Activated CD4-positive, alpha-beta T cell treated with anti-CD3 and anti-CD28 coated beads, Interleukin-2, amount 10 ng/mL, durations not matched to agents 7 days and 5 days (primary cell): ENCODE data around the gene ST6GALNAC3. TPM values are rescaled to one million over a fixed set of nuclear protein-coding genes. Genes with fewer than 3 reads are reported as not detected.
"Not testable (repeated sequence)": the region's sequence is repeated elsewhere in the genome, so short reads cannot be mapped to it uniquely, and the experiment has no call there.

ENCODE experiments used
- CTCF ChIA-PET: fragments of 350-600 bp; sonication (Branson Sonifier 250); formaldehyde crosslinking; loops from one replicate; lab custom pipeline; 2021; ENCODE audit warnings: antibody characterized with exemption; lab: Charles Lee
- POLR2A ChIA-PET: fragments of 350-600 bp; sonication (Branson Sonifier 250); formaldehyde crosslinking; loops from one replicate; lab custom pipeline; 2021; ENCODE audit warnings: antibody characterized with exemption; lab: Charles Lee
- DNase-seq: peaks from one replicate; pipeline ENCODE4 v3.0.0-alpha.2; 2020
- H3K27ac Mint-ChIP-seq: one replicate; pipeline ENCODE4 v1.8.0; 2021; ENCODE audit warnings: mild to moderate bottlenecking, moderate library complexity, mixed read lengths
- H3K27me3 Mint-ChIP-seq: one replicate; pipeline ENCODE4 v1.8.0; 2021; ENCODE audit warnings: mixed read lengths
- H3K36me3 Mint-ChIP-seq: one replicate; pipeline ENCODE4 v1.8.0; 2021; ENCODE audit warnings: low read depth, mixed read lengths
- H3K4me1 Mint-ChIP-seq: one replicate; pipeline ENCODE4 v1.8.0; 2021; ENCODE audit warnings: mixed read lengths
- H3K4me3 Mint-ChIP-seq: one replicate; pipeline ENCODE4 v1.8.0; 2021; ENCODE audit warnings: mild to moderate bottlenecking, moderate library complexity, mixed read lengths
- H3K9me3 Mint-ChIP-seq: one replicate; pipeline ENCODE4 v1.8.0; 2021; ENCODE audit warnings: mixed read lengths
- total RNA-seq, 2 experiments: library from RNA; stranded (reverse); gene quantifications; one replicate each; pipeline ENCODE4 v1.2.3, GENCODE V29; 2021

Gene ST6GALNAC3
- under 1 TPM; 0.02 to 0.25 TPM for total RNA-seq

GRCh38 chr1:76074321-76075187 lies at the start of gene ST6GALNAC3:
Gene ST6GALNAC3, plus strand, starts transcription at chr1:76074746.
- DNase-seq: peak; percentile 75
- ChIA-PET CTCF (interaction anchor here (1.0 kb wide), 1 partner anchor 46 kb away, joined by 3 read pairs; no protein-coding TSS in a partner anchor), POLR2A (no interaction called here)
- peaks cover 17% of the 10 kb centered on the region for H3K4me1 Mint-ChIP-seq
- no peaks in the 10 kb centered on the region for H3K9me3 Mint-ChIP-seq
- no peaks in the 10 kb centered on the region for H3K36me3 Mint-ChIP-seq
- peak within 1 kb of the TSS; percentile 78 for H3K4me3 Mint-ChIP-seq
- H3K27me3 Mint-ChIP-seq: no peaks in the 10 kb centered on the region
- peak within 1 kb of the TSS; percentile 79 for H3K27ac Mint-ChIP-seq

GRCh38 chr1:76027341-76027740 lies 47.2 kb upstream of the ST6GALNAC3 start:
- H3K36me3 Mint-ChIP-seq: no peaks in the 10 kb centered on the region

GRCh38 chr1:76029331-76029730 lies 45.2 kb upstream of the ST6GALNAC3 start:
- DNase-seq: no peak
- ChIA-PET CTCF (no interaction called here), POLR2A (no interaction called here)
- H3K27me3 Mint-ChIP-seq: peaks cover 3% of the 10 kb centered on the region
- H3K9me3 Mint-ChIP-seq: no peaks in the 10 kb centered on the region
- H3K4me3 Mint-ChIP-seq: no peak overlapping the region
- peaks cover 5% of the 10 kb centered on the region for H3K4me1 Mint-ChIP-seq
- H3K27ac Mint-ChIP-seq: no peak overlapping the region
- no peaks in the 10 kb centered on the region for H3K36me3 Mint-ChIP-seq

More at GRCh38 chr1:76027341-76027740, 47.2 kb upstream of the ST6GALNAC3 start:
- Mint-ChIP-seq H3K4me1 (peaks cover 16% of the 10 kb centered on the region), H3K27ac (no peak overlapping the region), H3K27me3 (peaks cover 3% of the 10 kb centered on the region), H3K4me3 (no peak overlapping the region), H3K9me3 (no peaks in the 10 kb centered on the region)
- no peak for DNase-seq
- ChIA-PET POLR2A (no interaction called here), CTCF (no interaction called here)

GRCh38 chr1:76031496-76031895 lies 43.0 kb upstream of the ST6GALNAC3 start:
- Mint-ChIP-seq H3K9me3 (no peaks in the 10 kb centered on the region), H3K4me1 (no peaks in the 10 kb centered on the region), H3K36me3 (no peaks in the 10 kb centered on the region), H3K27ac (no peak overlapping the region), H3K4me3 (no peak overlapping the region), H3K27me3 (peaks cover 7% of the 10 kb centered on the region)
- CTCF ChIA-PET: no interaction called here
- POLR2A ChIA-PET: no interaction called here
- no peak for DNase-seq

GRCh38 chr1:76033800-76034475 lies 40.6 kb upstream of the ST6GALNAC3 start:
- Mint-ChIP-seq H3K4me1 (no peaks in the 10 kb centered on the region), H3K27me3 (peaks cover 8% of the 10 kb centered on the region), H3K27ac (no peak overlapping the region), H3K9me3 (no peaks in the 10 kb centered on the region), H3K4me3 (no peak overlapping the region), H3K36me3 (no peaks in the 10 kb centered on the region)
- DNase-seq: no peak
- ChIA-PET CTCF (no interaction called here), POLR2A (no interaction called here)

- H3K9me3 Mint-ChIP-seq: no peaks in the 10 kb centered on the region
- H3K27ac Mint-ChIP-seq: no peak overlapping the region
- H3K36me3 Mint-ChIP-seq: no peaks in the 10 kb centered on the region
- H3K4me3 Mint-ChIP-seq: no peak overlapping the region
- peaks cover 8% of the 10 kb centered on the region for H3K27me3 Mint-ChIP-seq
- CTCF ChIA-PET: no interaction called here
- H3K4me1 Mint-ChIP-seq: no peaks in the 10 kb centered on the region
- POLR2A ChIA-PET: no interaction called here
- DNase-seq: no peak
These were observed 39.5 kb upstream of the ST6GALNAC3 start for GRCh38 chr1:76035053-76035452.

- Mint-ChIP-seq H3K4me1 (no peaks in the 10 kb centered on the region), H3K4me3 (no peak overlapping the region), H3K36me3 (no peaks in the 10 kb centered on the region), H3K27ac (no peak overlapping the region), H3K27me3 (peaks cover 6% of the 10 kb centered on the region), H3K9me3 (no peaks in the 10 kb centered on the region)
- ChIA-PET POLR2A (no interaction called here), CTCF (no interaction called here)
- DNase-seq: no peak
These were observed 37.2 kb upstream of the ST6GALNAC3 start for GRCh38 chr1:76037324-76037723.

GRCh38 chr1:76038287-76039004 lies 36.1 kb upstream of the ST6GALNAC3 start:
- no peaks in the 10 kb centered on the region for H3K36me3 Mint-ChIP-seq
- H3K27ac Mint-ChIP-seq: no peak overlapping the region
- POLR2A ChIA-PET: no interaction called here
- no peak for DNase-seq
- H3K9me3 Mint-ChIP-seq: no peaks in the 10 kb centered on the region
- H3K4me1 Mint-ChIP-seq: no peaks in the 10 kb centered on the region
- CTCF ChIA-PET: interaction anchor here (1.5 kb wide), 1 partner anchor 17 kb away, joined by 3 read pairs; no protein-coding TSS in a partner anchor
- no peak overlapping the region for H3K4me3 Mint-ChIP-seq
- H3K27me3 Mint-ChIP-seq: peaks cover 6% of the 10 kb centered on the region

- Mint-ChIP-seq H3K4me1 (no peaks in the 10 kb centered on the region), H3K36me3 (no peaks in the 10 kb centered on the region), H3K27ac (no peak overlapping the region), H3K9me3 (no peaks in the 10 kb centered on the region), H3K27me3 (peaks cover under 1% of the 10 kb centered on the region), H3K4me3 (no peak overlapping the region)
- no peak for DNase-seq
- CTCF ChIA-PET: no interaction called here
- POLR2A ChIA-PET: no interaction called here
These were observed 28.4 kb upstream of the ST6GALNAC3 start for GRCh38 chr1:76046149-76046548.

- H3K4me3 Mint-ChIP-seq: no peak overlapping the region
- CTCF ChIA-PET: no interaction called here
These were observed 26.3 kb upstream of the ST6GALNAC3 start for GRCh38 chr1:76048219-76048618.

GRCh38 chr1:76048926-76049325 lies 25.6 kb upstream of the ST6GALNAC3 start:
- Mint-ChIP-seq H3K27ac (no peak overlapping the region), H3K27me3 (peaks cover 6% of the 10 kb centered on the region), H3K4me1 (peaks cover 8% of the 10 kb centered on the region), H3K9me3 (no peaks in the 10 kb centered on the region), H3K36me3 (no peaks in the 10 kb centered on the region), H3K4me3 (no peak overlapping the region)
- DNase-seq: no peak
- ChIA-PET CTCF (no interaction called here), POLR2A (no interaction called here)

More at GRCh38 chr1:76048219-76048618, 26.3 kb upstream of the ST6GALNAC3 start:
- POLR2A ChIA-PET: no interaction called here
- Mint-ChIP-seq H3K27me3 (peaks cover 6% of the 10 kb centered on the region), H3K9me3 (no peaks in the 10 kb centered on the region), H3K27ac (no peak overlapping the region), H3K4me1 (peaks cover 7% of the 10 kb centered on the region), H3K36me3 (no peaks in the 10 kb centered on the region)
- no peak for DNase-seq

- ChIA-PET POLR2A (no interaction called here), CTCF (no interaction called here)
- H3K9me3 Mint-ChIP-seq: no peaks in the 10 kb centered on the region
- H3K27ac Mint-ChIP-seq: no peak overlapping the region
- no peak for DNase-seq
- no peak overlapping the region for H3K4me3 Mint-ChIP-seq
- H3K27me3 Mint-ChIP-seq: peaks cover 6% of the 10 kb centered on the region
- H3K4me1 Mint-ChIP-seq: peaks cover 12% of the 10 kb centered on the region
- no peaks in the 10 kb centered on the region for H3K36me3 Mint-ChIP-seq
These were observed 25.0 kb upstream of the ST6GALNAC3 start for GRCh38 chr1:76049498-76049897.

- peaks cover 12% of the 10 kb centered on the region for H3K4me1 Mint-ChIP-seq
- CTCF ChIA-PET, POLR2A ChIA-PET, H3K36me3 Mint-ChIP-seq, DNase-seq, H3K27me3 Mint-ChIP-seq, H3K4me3 Mint-ChIP-seq, H3K9me3 Mint-ChIP-seq, H3K27ac Mint-ChIP-seq: not testable (repeated sequence)
These were observed 24.5 kb upstream of the ST6GALNAC3 start for GRCh38 chr1:76050073-76050472.
